NB4 (cell line): ENCODE measurements around the gene CEP128.

Experiments used
- MAX ChIP-seq: IDR thresholded peaks from 2 replicates; pipeline ENCODE4 v1.6.1; 2011; ENCODE audit warnings: low read depth, low read length
- MYC ChIP-seq: IDR thresholded peaks from 2 replicates; pipeline ENCODE4 v1.6.1; 2011; ENCODE audit warnings: low read depth, low read length
- POLR2A ChIP-seq: IDR thresholded peaks from 2 replicates; pipeline ENCODE4 v1.6.1; 2011; ENCODE audit warnings: mild to moderate bottlenecking; ENCODE audit not compliant: insufficient read length; ENCODE audit errors: extremely low read depth
- TF ChIP-seq, protein P1 (sequence below): IDR thresholded peaks from one replicate; pipeline ENCODE4 v1.5.1; 2012; ENCODE audit warnings: low read depth, low read length

DNA sequence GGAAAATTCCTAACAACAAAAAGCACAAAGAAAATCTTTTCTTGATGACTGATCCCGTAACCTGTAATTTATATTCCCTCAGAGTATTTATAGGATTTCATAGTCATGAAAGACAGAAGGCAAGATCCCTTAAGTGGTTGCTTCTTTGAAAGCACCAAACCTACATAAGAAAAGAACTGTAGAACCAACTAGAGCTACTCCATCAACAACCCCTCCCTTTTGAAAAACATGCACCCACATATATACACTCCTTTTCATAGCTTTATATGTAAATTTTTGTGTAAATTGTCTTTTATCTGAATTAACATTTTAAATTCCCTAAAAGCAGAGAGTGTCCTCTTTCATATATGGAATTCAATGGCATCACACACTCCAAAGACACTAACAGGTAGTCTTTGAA, 215.3 kb downstream of the CEP128 start:
- TF ChIP-seq, protein P1, sequence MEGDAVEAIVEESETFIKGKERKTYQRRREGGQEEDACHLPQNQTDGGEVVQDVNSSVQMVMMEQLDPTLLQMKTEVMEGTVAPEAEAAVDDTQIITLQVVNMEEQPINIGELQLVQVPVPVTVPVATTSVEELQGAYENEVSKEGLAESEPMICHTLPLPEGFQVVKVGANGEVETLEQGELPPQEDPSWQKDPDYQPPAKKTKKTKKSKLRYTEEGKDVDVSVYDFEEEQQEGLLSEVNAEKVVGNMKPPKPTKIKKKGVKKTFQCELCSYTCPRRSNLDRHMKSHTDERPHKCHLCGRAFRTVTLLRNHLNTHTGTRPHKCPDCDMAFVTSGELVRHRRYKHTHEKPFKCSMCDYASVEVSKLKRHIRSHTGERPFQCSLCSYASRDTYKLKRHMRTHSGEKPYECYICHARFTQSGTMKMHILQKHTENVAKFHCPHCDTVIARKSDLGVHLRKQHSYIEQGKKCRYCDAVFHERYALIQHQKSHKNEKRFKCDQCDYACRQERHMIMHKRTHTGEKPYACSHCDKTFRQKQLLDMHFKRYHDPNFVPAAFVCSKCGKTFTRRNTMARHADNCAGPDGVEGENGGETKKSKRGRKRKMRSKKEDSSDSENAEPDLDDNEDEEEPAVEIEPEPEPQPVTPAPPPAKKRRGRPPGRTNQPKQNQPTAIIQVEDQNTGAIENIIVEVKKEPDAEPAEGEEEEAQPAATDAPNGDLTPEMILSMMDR, result no peak
- TF ChIP-seq POLR2A, result no peak
- TF ChIP-seq MYC, result no peak
- TF ChIP-seq MAX, result no peak
